HepG2 (cell line): ENCODE results near the gene EFNA3. TPM values are rescaled to one million over a fixed set of nuclear protein-coding genes. Genes with fewer than 3 reads are reported as not detected.

Source experiments
- ASH2L ChIP-seq: fragments of 300-600, 200-600 bp; sonication (generic); IDR thresholded peaks from 2 replicates; pipeline ENCODE4 v1.7.0; 2017; ENCODE audit warnings: low read depth, mild to moderate bottlenecking, moderate library complexity, mixed read lengths, low read length; ENCODE audit not compliant: insufficient read length
- CEBPG ChIP-seq: IDR thresholded peaks from 2 replicates; pipeline ENCODE4 v1.6.1; 2016
- FOSL2 ChIP-seq: sonication (generic); formaldehyde crosslinking; IDR thresholded peaks from 2 replicates; pipeline ENCODE4 v1.4.0; 2020; ENCODE audit warnings: missing genetic modification reagents
- FOXK2 ChIP-seq: fragments of 450-650 bp; IDR thresholded peaks from 2 replicates; pipeline ENCODE4 v1.6.1; 2016
- FOXO1 ChIP-seq: sonication (generic); formaldehyde crosslinking; IDR thresholded peaks from 2 replicates; pipeline ENCODE4 v1.4.0; 2020; ENCODE audit warnings: missing genetic modification reagents
- HMG20B ChIP-seq: conservative IDR thresholded peaks from 2 replicates; pipeline ENCODE4 v1.6.1; 2016; ENCODE audit warnings: missing genetic modification reagents, missing compliant biosample characterization
- HOXD1 ChIP-seq: sonication (generic); formaldehyde crosslinking; IDR thresholded peaks from 2 replicates; pipeline ENCODE4 v1.5.0; 2020; ENCODE audit warnings: missing genetic modification reagents
- MIXL1 ChIP-seq: IDR thresholded peaks from 2 replicates; pipeline ENCODE4 v1.6.1; 2016
- PATZ1 ChIP-seq: sonication (generic); formaldehyde crosslinking; IDR thresholded peaks from 2 replicates; pipeline ENCODE4 v1.4.0; 2020; ENCODE audit warnings: missing genetic modification reagents
- PHF21A ChIP-seq: sonication (generic); formaldehyde crosslinking; IDR thresholded peaks from 2 replicates; pipeline ENCODE4 v1.5.0; 2020; ENCODE audit warnings: mild to moderate bottlenecking, missing genetic modification reagents
- POLR2G ChIP-seq: fragments of 200-400 bp; formaldehyde crosslinking; IDR thresholded peaks from 2 replicates; pipeline ENCODE4 v1.6.1; 2018; ENCODE audit warnings: mild to moderate bottlenecking, low read depth, low read length, moderate library complexity
- SIN3A ChIP-seq: IDR thresholded peaks from 2 replicates; pipeline ENCODE4 v1.6.1; 2011; ENCODE audit warnings: low read depth, mild to moderate bottlenecking, control low read depth, low read length, borderline replicate concordance
- SRF ChIP-seq: IDR thresholded peaks from 2 replicates; pipeline ENCODE4 v1.6.1; 2011; ENCODE audit warnings: mild to moderate bottlenecking, low read depth, low read length, moderate library complexity
- ZMYM4 ChIP-seq: sonication (generic); formaldehyde crosslinking; IDR thresholded peaks from 2 replicates; pipeline ENCODE4 v1.8.1; 2023; ENCODE audit warnings: mild to moderate bottlenecking, missing genetic modification reagents
- ZNF12 ChIP-seq: sonication (generic); formaldehyde crosslinking; IDR thresholded peaks from 2 replicates; pipeline ENCODE4 v1.5.0; 2020; ENCODE audit warnings: missing genetic modification reagents
- ZNF281 ChIP-seq: sonication (generic); formaldehyde crosslinking; IDR thresholded peaks from 2 replicates; pipeline ENCODE4 v1.4.0; 2020; ENCODE audit warnings: missing genetic modification reagents, borderline replicate concordance
- ZNF30 ChIP-seq: sonication (generic); formaldehyde crosslinking; IDR thresholded peaks from 2 replicates; pipeline ENCODE4 v1.5.0; 2020; ENCODE audit warnings: mild to moderate bottlenecking, missing genetic modification reagents
- ZNF543 ChIP-seq: sonication (generic); formaldehyde crosslinking; IDR thresholded peaks from 2 replicates; pipeline ENCODE4 v1.4.0; 2020; ENCODE audit warnings: mild to moderate bottlenecking, missing genetic modification reagents
- ZNF724P ChIP-seq: sonication (generic); formaldehyde crosslinking; IDR thresholded peaks from 2 replicates; pipeline ENCODE4 v1.8.0; 2022; ENCODE audit warnings: missing genetic modification reagents, borderline replicate concordance
- ZNF749 ChIP-seq: sonication (generic); formaldehyde crosslinking; IDR thresholded peaks from 2 replicates; pipeline ENCODE4 v1.8.0; 2022; ENCODE audit warnings: mild to moderate bottlenecking, missing genetic modification reagents, moderate library complexity, borderline replicate concordance
- ZSCAN25 ChIP-seq: sonication (generic); formaldehyde crosslinking; IDR thresholded peaks from 2 replicates; pipeline ENCODE4 v1.8.0; 2022; ENCODE audit warnings: mild to moderate bottlenecking, missing genetic modification reagents
- polyA plus RNA-seq, 8 experiments: library from polyadenylated mRNA; depleted of rRNA in 3 of 8; stranded (reverse) in 7 of 8; unstranded in 1 of 8; fragments of >200 nt; fragmentation: Illumina TruSeq in 4 of 8; extraction: Trizol in 4 of 8; gene quantifications; 2 replicates each; pipeline versions ENCODE4 v1.2.1 to v1.2.3, GENCODE V29; 2011 to 2016; ENCODE audit warnings: low read depth in 4 of 8, missing spikeins in 1 of 8, mixed read lengths in 1 of 8; ENCODE audit not compliant: insufficient read depth in 1 of 8
- total RNA-seq, 5 experiments: library from RNA; depleted of rRNA; stranded (reverse); fragments of >200 nt; fragmentation: Illumina TruSeq; extraction: Trizol; gene quantifications; 2 replicates each; pipeline ENCODE4 v1.2.3, GENCODE V29; 2016; ENCODE audit warnings: low read depth in 1 of 5
- TF ChIP-seq, protein P1 (sequence below), 2 experiments: sonication (generic) in 1 of 2; formaldehyde crosslinking in 1 of 2; IDR thresholded peaks; 2 replicates each; pipeline versions ENCODE4 v1.4.0 to v1.6.1; 2016 to 2020; ENCODE audit warnings: borderline replicate concordance in 1 of 2, low read depth in 1 of 2, mild to moderate bottlenecking in 1 of 2, missing genetic modification reagents in 1 of 2

The EFNA3 gene
- total and polyA plus RNA-seq, 2 of the 13 experiments (the other 11 are each of a cell fraction or from before 2014, with no cell fraction given) = 1.0 to 5.7 TPM

DNA sequence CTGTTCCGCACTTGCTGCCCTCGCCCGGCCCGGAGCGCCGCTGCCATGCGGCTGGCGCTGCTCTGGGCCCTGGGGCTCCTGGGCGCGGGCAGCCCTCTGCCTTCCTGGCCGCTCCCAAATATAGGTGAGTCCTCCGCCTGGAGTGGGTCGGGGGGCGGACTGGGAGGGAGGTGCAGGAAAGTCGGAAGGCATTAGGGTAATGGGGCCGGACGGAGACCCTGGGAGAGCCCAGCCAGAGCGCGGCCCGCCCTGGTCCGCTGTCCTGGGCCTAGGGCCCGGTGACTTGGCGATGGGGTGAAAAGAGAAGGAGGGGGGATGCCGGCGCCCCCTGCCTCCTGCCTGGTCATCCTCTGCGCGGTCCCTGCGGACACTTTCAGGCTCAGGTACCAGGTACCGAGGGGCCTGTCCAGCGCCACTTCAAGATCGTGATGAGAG lies 27.3 kb upstream of the EFNA3 start (continued):
- no peak for TF ChIP-seq ZNF281 (CRISPR knock-in tag)
- no peak for TF ChIP-seq SIN3A
- TF ChIP-seq ZNF12 (CRISPR knock-in tag) = no peak
- TF ChIP-seq ZNF30 = no peak
- TF ChIP-seq MIXL1 (CRISPR knock-in tag) = no peak
- no peak for TF ChIP-seq PHF21A
- TF ChIP-seq CEBPG = no peak
- TF ChIP-seq ZSCAN25 = no peak
- no peak for TF ChIP-seq ZNF749
- peak; percentile 65 for TF ChIP-seq POLR2G
- no peak for TF ChIP-seq FOSL2 (CRISPR knock-in tag)
- TF ChIP-seq, protein P1, sequence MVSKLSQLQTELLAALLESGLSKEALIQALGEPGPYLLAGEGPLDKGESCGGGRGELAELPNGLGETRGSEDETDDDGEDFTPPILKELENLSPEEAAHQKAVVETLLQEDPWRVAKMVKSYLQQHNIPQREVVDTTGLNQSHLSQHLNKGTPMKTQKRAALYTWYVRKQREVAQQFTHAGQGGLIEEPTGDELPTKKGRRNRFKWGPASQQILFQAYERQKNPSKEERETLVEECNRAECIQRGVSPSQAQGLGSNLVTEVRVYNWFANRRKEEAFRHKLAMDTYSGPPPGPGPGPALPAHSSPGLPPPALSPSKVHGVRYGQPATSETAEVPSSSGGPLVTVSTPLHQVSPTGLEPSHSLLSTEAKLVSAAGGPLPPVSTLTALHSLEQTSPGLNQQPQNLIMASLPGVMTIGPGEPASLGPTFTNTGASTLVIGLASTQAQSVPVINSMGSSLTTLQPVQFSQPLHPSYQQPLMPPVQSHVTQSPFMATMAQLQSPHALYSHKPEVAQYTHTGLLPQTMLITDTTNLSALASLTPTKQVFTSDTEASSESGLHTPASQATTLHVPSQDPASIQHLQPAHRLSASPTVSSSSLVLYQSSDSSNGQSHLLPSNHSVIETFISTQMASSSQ (IDR thresholded peaks at IDR 0.05; ENCODE audit: low read depth) = no peak
- TF ChIP-seq, protein P1 (CRISPR knock-in tag; IDR thresholded peaks at IDR 0.05; ENCODE audit: borderline replicate concordance) = no peak
- TF ChIP-seq ZMYM4 = peak; percentile 8; the same call in 1 of the 2 replicates
- TF ChIP-seq ZNF724P = no peak
- TF ChIP-seq ASH2L = peak; percentile 1
- TF ChIP-seq HOXD1 (CRISPR knock-in tag) = no peak
- no peak for TF ChIP-seq SRF
- TF ChIP-seq FOXO1 (CRISPR knock-in tag) = no peak
- TF ChIP-seq HMG20B = no peak
- TF ChIP-seq FOXK2 = no peak
- TF ChIP-seq ZNF543 = 0 out of 2 replicates have a peak, but pooled peaks have one; percentile 3
- 0 out of 2 replicates have a peak, but pooled peaks have one; percentile 4 for TF ChIP-seq PATZ1 (CRISPR knock-in tag)
